ENCODE measurements around the gene PRKCZ. TPM values are rescaled to one million over a fixed set of nuclear protein-coding genes. Genes with fewer than 3 reads are reported as not detected.

PRKCZ gene
- total RNA-seq, 4 donors from 2014 or later = 3.1 to 5.4 (median 4.7) TPM

DNA sequence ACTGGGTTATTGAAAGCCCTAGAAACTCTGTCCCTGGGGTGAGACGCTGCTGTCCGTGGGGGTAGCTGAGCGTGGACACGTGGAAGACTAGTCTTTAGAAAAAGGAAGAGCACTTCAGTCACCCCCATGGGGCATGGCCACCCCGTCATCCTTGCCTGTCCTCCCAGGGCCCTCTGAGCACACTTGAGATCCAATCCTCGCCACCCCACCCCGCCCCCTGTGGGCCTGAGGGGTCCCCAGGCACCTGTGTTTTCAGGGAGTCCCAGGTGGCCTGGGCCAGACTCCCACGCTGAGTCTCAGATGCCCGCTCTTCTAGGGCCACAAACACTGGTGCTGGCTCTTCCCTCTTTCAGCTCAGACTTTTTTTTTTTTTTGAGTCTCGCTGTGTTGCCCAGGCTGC lies 2.5 kb downstream of the PRKCZ start:
- WGBS = 85% methylated on average over 10 of the region's 10 CpGs
- no peak overlapping the region for H3K27ac ChIP-seq (replicated peaks in 1 of 4)
- H3K27me3 ChIP-seq = peaks cover 0 to 76% (median 27%) of the 10 kb centered on the region in 4 donors
- peaks cover 11 to 23% (median 17%) of the 10 kb centered on the region in 4 donors for H3K4me1 ChIP-seq
- no peak overlapping the region for H3K4me3 ChIP-seq
- H3K9me3 ChIP-seq = no peaks in the 10 kb centered on the region
- TF ChIP-seq POLR2A (IDR thresholded peaks at IDR 0.05; ENCODE audit: low read depth) (no peak), POLR2AphosphoS5 (IDR thresholded peaks at IDR 0.05) (no peak), EP300 (IDR thresholded peaks at IDR 0.05) (no peak)
- TF ChIP-seq, protein P1, sequence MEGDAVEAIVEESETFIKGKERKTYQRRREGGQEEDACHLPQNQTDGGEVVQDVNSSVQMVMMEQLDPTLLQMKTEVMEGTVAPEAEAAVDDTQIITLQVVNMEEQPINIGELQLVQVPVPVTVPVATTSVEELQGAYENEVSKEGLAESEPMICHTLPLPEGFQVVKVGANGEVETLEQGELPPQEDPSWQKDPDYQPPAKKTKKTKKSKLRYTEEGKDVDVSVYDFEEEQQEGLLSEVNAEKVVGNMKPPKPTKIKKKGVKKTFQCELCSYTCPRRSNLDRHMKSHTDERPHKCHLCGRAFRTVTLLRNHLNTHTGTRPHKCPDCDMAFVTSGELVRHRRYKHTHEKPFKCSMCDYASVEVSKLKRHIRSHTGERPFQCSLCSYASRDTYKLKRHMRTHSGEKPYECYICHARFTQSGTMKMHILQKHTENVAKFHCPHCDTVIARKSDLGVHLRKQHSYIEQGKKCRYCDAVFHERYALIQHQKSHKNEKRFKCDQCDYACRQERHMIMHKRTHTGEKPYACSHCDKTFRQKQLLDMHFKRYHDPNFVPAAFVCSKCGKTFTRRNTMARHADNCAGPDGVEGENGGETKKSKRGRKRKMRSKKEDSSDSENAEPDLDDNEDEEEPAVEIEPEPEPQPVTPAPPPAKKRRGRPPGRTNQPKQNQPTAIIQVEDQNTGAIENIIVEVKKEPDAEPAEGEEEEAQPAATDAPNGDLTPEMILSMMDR (IDR thresholded peaks at IDR 0.05) = no peak
- no peak for DNase-seq (ENCODE audit: extremely low spot score)
- no peaks in the 10 kb centered on the region for H3K36me3 ChIP-seq
- intact Hi-C loops (cut with DNase I) = no loop called here

DNA sequence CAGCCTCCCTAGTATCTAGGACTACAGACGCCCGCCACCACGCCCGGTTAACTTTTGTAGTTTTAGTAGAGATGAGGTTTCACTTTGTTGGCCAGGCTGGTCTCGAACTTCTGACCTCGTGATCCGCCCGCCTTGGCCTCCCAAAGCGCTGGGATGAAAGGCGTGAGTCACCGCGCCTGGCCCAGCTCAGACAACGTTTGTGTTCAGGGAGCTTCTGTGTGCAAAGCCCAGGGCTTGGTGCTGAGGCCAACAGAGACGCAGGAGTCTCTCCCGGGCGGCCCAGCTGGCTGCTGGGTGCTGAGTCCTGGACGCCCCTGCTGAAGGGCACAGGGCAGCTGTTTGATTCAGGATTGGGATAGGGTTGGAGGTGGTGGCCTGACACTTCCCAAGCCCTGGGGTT lies 3.0 kb downstream of the PRKCZ start:
- no peaks in the 10 kb centered on the region for H3K36me3 ChIP-seq
- 91% methylated on average over 13 of the region's 17 CpGs for WGBS
- no peak for TF ChIP-seq POLR2A (IDR thresholded peaks at IDR 0.05; ENCODE audit: low read depth)
- TF ChIP-seq EP300 (IDR thresholded peaks at IDR 0.05) = no peak
- TF ChIP-seq, protein P1 (IDR thresholded peaks at IDR 0.05) = no peak
- no peak for TF ChIP-seq POLR2AphosphoS5 (IDR thresholded peaks at IDR 0.05)
- H3K9me3 ChIP-seq = no peaks in the 10 kb centered on the region
- DNase-seq (ENCODE audit: extremely low spot score) = no peak
- H3K27ac ChIP-seq (replicated peaks in 1 of 4) = no peak overlapping the region
- peaks cover 11 to 23% (median 17%) of the 10 kb centered on the region in 4 donors for H3K4me1 ChIP-seq
- peaks cover 0 to 71% (median 26%) of the 10 kb centered on the region in 4 donors for H3K27me3 ChIP-seq
- no peak overlapping the region for H3K4me3 ChIP-seq
- intact Hi-C loops (cut with DNase I) = no loop called here

DNA sequence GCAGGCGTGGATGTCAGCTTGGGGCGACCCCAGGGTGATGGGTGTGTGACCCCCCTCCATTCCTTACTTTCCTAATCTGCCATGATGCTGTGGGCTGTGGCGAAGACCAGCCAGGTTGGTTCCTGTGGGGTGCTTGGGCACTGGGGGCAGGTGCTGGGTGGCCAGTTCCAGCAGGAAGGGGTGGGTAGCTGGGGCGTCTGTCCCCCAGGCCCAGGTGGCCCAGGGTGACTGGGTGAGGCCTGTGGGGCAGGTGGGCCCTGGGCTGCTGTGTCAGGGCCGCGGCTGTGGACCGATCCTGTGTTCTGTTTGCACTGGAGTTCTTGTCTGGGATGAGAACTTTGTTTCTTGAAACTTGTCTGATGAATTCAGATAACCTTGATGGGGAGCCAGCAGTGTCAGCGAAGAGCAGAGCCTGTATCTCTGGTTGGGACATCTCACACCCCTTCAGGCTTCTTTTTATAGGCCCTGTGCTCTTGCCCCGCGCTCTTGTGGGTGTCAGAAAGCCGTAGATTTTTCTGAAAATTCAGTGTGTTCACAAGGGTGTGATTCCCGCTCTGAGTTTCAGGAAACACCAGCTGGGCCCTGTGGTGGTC lies 3.7 kb downstream of the PRKCZ start:
- H3K27ac ChIP-seq (replicated peaks in 1 of 4) = no peak overlapping the region
- H3K4me1 ChIP-seq = peaks cover 11 to 23% (median 17%) of the 10 kb centered on the region in 4 donors
- no peak for DNase-seq (ENCODE audit: extremely low spot score)
- intact Hi-C loops (cut with DNase I) = no loop called here
- H3K9me3 ChIP-seq = no peaks in the 10 kb centered on the region
- TF ChIP-seq POLR2AphosphoS5 (IDR thresholded peaks at IDR 0.05) = no peak
- TF ChIP-seq, protein P1 (IDR thresholded peaks at IDR 0.05) = no peak
- no peak for TF ChIP-seq EP300 (IDR thresholded peaks at IDR 0.05)
- no peak for TF ChIP-seq POLR2A (IDR thresholded peaks at IDR 0.05; ENCODE audit: low read depth)
- no peak overlapping the region for H3K4me3 ChIP-seq
- WGBS = 88% methylated on average over 12 of the region's 12 CpGs
- no peaks in the 10 kb centered on the region for H3K36me3 ChIP-seq
- peaks cover 0 to 65% (median 22%) of the 10 kb centered on the region in 4 donors for H3K27me3 ChIP-seq

DNA sequence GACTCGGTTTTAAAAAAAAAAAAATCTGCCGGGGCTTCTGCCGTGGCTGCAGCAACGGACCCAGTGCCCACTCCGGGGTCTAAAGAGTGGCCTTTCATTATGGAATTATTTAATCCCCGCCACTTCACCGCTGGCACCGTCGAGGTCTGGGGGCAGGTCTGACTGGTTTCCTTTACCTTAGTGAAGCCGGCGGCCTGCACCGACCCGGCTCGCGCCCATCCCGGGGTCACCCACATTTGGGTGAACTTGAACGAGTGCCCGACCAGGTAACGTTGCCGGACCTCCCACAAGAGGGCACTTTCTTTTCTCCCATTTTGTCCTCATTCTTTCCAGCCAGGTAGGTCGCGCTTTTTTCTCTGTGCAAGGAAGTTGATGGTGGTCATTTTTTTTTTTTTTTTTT lies 4.3 kb downstream of the PRKCZ start:
- WGBS = 86% methylated on average over 22 of the region's 22 CpGs
- DNase-seq (ENCODE audit: extremely low spot score) = no peak
- TF ChIP-seq, protein P1 (IDR thresholded peaks at IDR 0.05) = no peak
- TF ChIP-seq POLR2A (IDR thresholded peaks at IDR 0.05; ENCODE audit: low read depth) (no peak), POLR2AphosphoS5 (IDR thresholded peaks at IDR 0.05) (no peak), EP300 (IDR thresholded peaks at IDR 0.05) (no peak)
- Histone ChIP-seq H3K4me1 (peaks cover 8 to 19% (median 14%) of the 10 kb centered on the region in 4 donors), H3K4me3 (no peak overlapping the region), H3K9me3 (no peaks in the 10 kb centered on the region), H3K27me3 (peaks cover 0 to 61% (median 16%) of the 10 kb centered on the region in 4 donors), H3K36me3 (peaks cover 0 to under 1% (median 0%) of the 10 kb centered on the region in 4 donors), H3K27ac (replicated peaks in 1 of 4) (no peak overlapping the region)
- intact Hi-C loops (cut with DNase I) = no loop called here

Data from esophagus muscularis mucosa (tissue), 4 donors.